Measurements from ENCODE around the gene PKD2. TPM values are rescaled to one million over a fixed set of nuclear protein-coding genes. Genes with fewer than 3 reads are reported as not detected.
A peak's percentile ranks its signal among the peaks of the same experiment; 100 is the strongest.

The PKD2 gene
- total RNA-seq, 4 donors from 2014 or later = 10.8 to 36.7 (median 18.2) TPM

DNA sequence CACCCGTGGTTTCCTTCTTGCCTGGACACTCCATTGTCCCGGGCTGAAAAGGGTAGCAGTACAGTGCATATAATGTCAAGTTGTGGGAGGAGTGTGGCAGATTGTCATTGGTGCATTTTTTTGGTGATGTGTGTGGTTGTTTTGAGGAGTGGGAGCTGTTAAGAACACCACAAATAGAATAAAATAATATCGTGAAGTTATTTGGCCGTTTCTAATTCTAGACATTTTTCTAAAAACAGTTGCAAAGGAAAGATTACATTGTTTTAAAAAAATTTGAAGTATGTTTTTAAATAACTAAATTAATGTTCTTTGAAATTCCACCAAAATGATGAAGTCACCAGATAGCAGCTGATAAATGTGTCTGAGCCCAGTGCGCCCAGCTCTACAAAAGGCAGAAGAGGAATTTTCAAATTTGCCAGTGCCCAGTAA lies 1.3 kb downstream of the PKD2 start:
- peak overlapping the region; percentile 95 for H3K4me3 ChIP-seq
- no peak overlapping the region for H3K27ac ChIP-seq
- WGBS = 13% methylated on average over 5 of the region's 5 CpGs

DNA sequence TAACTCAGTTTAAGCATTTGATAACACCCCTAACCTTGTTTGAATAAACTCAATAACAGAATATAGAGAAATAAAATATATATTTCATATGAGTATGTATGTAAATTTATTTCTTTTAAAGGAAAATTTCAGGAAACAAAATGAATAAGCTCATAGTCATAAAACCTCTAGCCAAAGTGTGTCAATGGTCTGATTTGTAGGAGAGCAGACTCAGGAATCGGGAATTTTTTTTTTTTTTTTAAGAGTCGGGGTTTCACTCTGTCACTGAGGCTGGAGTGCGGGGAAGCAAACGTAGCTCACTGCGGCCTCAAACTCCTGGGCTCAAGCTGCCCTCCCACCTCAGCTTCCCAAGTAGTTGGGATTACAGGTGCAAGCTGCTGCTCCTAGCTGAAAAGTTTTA lies 2.4 kb downstream of the PKD2 start:
- peaks cover 48% of the 10 kb centered on the region for H3K4me1 ChIP-seq
- H3K27me3 ChIP-seq = no peaks in the 10 kb centered on the region
- no peaks in the 10 kb centered on the region for H3K36me3 ChIP-seq
- no peak overlapping the region for H3K27ac ChIP-seq
- no peaks in the 10 kb centered on the region for H3K9me3 ChIP-seq
- H3K4me3 ChIP-seq = no peak overlapping the region
- 83% methylated on average over 5 of the region's 5 CpGs for WGBS
- DNase-seq (ENCODE audit: low spot score in 2 of 2) = no peak
- TF ChIP-seq POLR2A (IDR thresholded peaks at IDR 0.05) = no peak
- TF ChIP-seq EP300 (IDR thresholded peaks at IDR 0.05) = no peak
- no peak for TF ChIP-seq POLR2AphosphoS5 (IDR thresholded peaks at IDR 0.05)
- TF ChIP-seq, protein P1, sequence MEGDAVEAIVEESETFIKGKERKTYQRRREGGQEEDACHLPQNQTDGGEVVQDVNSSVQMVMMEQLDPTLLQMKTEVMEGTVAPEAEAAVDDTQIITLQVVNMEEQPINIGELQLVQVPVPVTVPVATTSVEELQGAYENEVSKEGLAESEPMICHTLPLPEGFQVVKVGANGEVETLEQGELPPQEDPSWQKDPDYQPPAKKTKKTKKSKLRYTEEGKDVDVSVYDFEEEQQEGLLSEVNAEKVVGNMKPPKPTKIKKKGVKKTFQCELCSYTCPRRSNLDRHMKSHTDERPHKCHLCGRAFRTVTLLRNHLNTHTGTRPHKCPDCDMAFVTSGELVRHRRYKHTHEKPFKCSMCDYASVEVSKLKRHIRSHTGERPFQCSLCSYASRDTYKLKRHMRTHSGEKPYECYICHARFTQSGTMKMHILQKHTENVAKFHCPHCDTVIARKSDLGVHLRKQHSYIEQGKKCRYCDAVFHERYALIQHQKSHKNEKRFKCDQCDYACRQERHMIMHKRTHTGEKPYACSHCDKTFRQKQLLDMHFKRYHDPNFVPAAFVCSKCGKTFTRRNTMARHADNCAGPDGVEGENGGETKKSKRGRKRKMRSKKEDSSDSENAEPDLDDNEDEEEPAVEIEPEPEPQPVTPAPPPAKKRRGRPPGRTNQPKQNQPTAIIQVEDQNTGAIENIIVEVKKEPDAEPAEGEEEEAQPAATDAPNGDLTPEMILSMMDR (IDR thresholded peaks at IDR 0.05) = no peak

More for the DNA sequence above, 1.3 kb downstream of the PKD2 start:
- H3K4me1 ChIP-seq = peaks cover 42% of the 10 kb centered on the region
- DNase-seq (ENCODE audit: low spot score in 2 of 2) = no peak
- no peaks in the 10 kb centered on the region for H3K36me3 ChIP-seq
- H3K27me3 ChIP-seq = no peaks in the 10 kb centered on the region
- H3K9me3 ChIP-seq = no peaks in the 10 kb centered on the region
- no peak for TF ChIP-seq EP300 (IDR thresholded peaks at IDR 0.05)
- TF ChIP-seq POLR2AphosphoS5 (IDR thresholded peaks at IDR 0.05) = no peak
- TF ChIP-seq, protein P1 (IDR thresholded peaks at IDR 0.05) = no peak
- no peak for TF ChIP-seq POLR2A (IDR thresholded peaks at IDR 0.05)

DNA sequence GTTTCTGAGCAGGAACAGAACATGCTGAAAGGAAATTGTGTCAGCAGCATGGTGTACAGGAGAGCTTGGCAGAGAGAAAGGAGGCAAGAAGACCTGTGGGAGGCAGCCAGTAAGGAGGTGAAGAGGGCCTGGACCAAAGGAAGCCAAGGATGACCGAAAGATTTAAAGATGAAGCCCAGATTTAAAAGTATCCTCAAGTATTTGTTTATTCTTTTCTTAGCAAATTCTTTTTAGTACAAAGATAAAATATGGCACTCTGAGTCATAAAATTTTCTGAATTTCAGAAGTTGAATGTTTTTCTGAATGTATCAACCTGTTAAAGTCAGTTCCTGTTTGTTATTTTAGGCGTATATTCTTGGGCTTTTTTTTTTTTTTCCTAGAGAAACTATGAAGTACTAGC lies 3.5 kb downstream of the PKD2 start:
- Histone ChIP-seq H3K27me3 (no peaks in the 10 kb centered on the region), H3K36me3 (no peaks in the 10 kb centered on the region), H3K9me3 (no peaks in the 10 kb centered on the region), H3K4me1 (peaks cover 48% of the 10 kb centered on the region), H3K27ac (no peak overlapping the region), H3K4me3 (no peak overlapping the region)
- WGBS = 33% methylated on average over 2 of the region's 2 CpGs
- no peak for DNase-seq (ENCODE audit: low spot score in 2 of 2)
- TF ChIP-seq POLR2A (IDR thresholded peaks at IDR 0.05) = no peak
- TF ChIP-seq EP300 (IDR thresholded peaks at IDR 0.05) = no peak
- TF ChIP-seq, protein P1 (IDR thresholded peaks at IDR 0.05) = no peak
- no peak for TF ChIP-seq POLR2AphosphoS5 (IDR thresholded peaks at IDR 0.05)

DNA sequence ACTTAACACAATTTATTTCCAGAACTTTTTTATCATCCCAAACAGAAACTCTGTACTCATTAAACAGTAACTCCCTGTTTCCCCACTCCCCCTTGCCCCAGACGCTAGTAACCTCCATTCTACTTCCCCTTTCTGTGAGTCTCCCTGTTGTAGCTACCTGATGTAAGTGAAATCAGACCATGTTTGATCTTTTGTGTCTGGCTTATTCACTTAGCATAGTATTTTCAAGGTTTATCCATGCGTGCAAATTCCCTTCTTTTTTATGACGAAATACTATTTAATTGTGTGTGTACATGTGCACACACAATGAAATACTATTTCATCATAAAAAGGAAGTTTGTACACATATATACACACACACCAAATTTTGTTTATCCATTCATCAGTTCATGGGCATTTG lies 5.2 kb downstream of the PKD2 start:
- 82% methylated on average over 3 of the region's 3 CpGs for WGBS
- no peak for DNase-seq (ENCODE audit: low spot score in 2 of 2)
- Histone ChIP-seq H3K4me1 (peaks cover 47% of the 10 kb centered on the region), H3K27ac (no peak overlapping the region), H3K36me3 (no peaks in the 10 kb centered on the region), H3K4me3 (no peak overlapping the region), H3K9me3 (no peaks in the 10 kb centered on the region), H3K27me3 (no peaks in the 10 kb centered on the region)
- TF ChIP-seq POLR2A (IDR thresholded peaks at IDR 0.05) (no peak), POLR2AphosphoS5 (IDR thresholded peaks at IDR 0.05) (no peak), EP300 (IDR thresholded peaks at IDR 0.05) (no peak)
- TF ChIP-seq, protein P1 (IDR thresholded peaks at IDR 0.05) = no peak

DNA sequence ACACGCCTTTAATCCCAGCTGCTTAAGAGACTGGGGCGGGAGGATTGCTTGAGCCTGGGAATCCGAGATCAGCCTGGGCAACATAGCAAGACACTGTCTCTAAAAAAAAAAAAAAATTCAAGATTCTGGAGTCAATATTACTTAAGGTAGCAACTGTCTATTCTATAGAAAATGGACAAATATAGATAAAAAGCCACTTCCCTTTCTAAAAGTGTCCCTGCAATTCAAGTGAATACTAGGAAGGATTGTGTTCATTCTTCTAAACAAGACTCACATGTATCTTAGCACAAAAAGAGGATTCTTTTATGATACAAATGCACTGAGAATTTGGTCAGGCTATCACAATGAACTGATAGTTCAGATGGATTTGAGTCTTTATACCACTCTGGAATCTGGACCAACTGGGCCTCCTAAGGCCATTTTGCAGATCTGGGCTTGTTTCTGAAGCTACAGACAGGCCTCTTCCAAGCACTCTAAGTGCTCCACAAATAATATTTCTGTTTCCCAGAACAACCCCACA lies 7.0 kb downstream of the PKD2 start:
- H3K9me3 ChIP-seq = no peaks in the 10 kb centered on the region
- no peaks in the 10 kb centered on the region for H3K27me3 ChIP-seq
- TF ChIP-seq, protein P1 (IDR thresholded peaks at IDR 0.05) = no peak
- TF ChIP-seq POLR2A (IDR thresholded peaks at IDR 0.05) (no peak), EP300 (IDR thresholded peaks at IDR 0.05) (no peak), POLR2AphosphoS5 (IDR thresholded peaks at IDR 0.05) (no peak)
- H3K27ac ChIP-seq = no peak overlapping the region
- 65% methylated on average over 3 of the region's 3 CpGs for WGBS
- H3K36me3 ChIP-seq = no peaks in the 10 kb centered on the region
- H3K4me1 ChIP-seq = peaks cover 47% of the 10 kb centered on the region
- DNase-seq (ENCODE audit: low spot score in 2 of 2) = no peak
- no peak overlapping the region for H3K4me3 ChIP-seq
